HG02885 (cell line): ENCODE measurements around the gene PRKAG2.

Experiments used
- ATAC-seq: cut with Tn5 transposase; IDR thresholded peaks from one replicate; pipeline ENCODE4 v1.9.1; 2021; ENCODE audit warnings: mild to moderate bottlenecking; ENCODE audit not compliant: unreplicated experiment, poor library complexity

PRKAG2 gene

DNA sequence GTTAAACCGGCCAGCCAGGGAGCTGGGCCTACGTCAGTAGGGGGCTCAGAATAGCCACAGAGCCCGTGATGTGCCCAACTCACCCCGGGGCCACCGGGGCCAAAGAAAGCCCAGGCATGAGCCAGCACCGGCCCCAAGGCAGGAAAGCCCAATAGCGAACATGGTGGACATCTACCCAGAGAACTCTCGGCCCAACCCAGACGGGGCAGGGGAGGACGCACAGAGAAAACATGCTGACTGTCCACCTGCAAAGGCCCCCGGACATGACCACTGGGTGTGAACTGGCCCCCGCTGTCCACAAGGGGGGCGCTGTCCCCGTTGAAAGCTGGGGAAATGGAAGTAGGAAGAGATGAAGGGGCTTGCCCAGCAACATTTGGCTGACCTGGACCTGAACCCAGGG is 169.2 kb downstream of the PRKAG2 start:
- no peak for ATAC-seq

GRCh38 chr7:151707105-151707469 is 169.8 kb downstream of the PRKAG2 start:
- no peak for ATAC-seq

DNA sequence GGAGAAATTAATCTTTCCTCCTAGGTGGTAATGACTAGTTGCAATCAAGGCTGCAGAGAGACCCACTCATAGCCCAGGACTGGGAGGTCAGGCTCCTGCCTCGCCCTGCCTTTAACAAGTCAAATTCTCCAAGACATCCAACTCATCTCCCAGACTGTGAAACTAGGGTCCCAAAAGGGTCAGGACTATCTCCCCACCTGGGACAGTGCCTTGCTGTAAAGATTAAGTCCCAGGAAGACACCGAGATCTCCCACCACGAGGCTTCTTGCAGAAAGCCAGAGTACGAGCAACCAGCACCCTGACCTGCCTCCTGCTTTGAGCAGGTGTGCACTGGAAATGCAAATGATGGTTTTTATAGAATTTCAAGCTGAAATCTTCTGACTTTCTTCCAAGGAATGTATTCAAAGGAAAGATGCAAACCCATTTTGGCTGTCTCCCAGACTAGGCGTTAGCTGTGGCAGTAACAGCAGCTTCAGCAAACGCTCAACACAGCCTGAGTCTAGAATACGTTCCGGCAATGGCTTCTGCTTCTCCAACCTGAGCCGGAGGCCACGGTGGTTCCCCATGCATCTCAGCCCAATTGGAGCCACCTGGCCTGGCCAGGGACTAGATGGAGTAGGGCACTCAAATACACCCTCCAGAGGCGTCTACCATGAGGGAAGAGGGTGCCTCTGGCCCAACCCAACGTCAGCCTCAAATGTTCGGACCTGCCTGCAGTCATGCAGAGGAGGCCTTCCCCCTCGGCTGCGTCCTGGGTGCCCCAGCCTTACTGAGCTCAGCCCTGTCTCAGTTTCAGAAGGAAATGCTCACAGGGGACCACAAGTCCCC is 170.4 kb downstream of the PRKAG2 start:
- no peak for ATAC-seq

DNA sequence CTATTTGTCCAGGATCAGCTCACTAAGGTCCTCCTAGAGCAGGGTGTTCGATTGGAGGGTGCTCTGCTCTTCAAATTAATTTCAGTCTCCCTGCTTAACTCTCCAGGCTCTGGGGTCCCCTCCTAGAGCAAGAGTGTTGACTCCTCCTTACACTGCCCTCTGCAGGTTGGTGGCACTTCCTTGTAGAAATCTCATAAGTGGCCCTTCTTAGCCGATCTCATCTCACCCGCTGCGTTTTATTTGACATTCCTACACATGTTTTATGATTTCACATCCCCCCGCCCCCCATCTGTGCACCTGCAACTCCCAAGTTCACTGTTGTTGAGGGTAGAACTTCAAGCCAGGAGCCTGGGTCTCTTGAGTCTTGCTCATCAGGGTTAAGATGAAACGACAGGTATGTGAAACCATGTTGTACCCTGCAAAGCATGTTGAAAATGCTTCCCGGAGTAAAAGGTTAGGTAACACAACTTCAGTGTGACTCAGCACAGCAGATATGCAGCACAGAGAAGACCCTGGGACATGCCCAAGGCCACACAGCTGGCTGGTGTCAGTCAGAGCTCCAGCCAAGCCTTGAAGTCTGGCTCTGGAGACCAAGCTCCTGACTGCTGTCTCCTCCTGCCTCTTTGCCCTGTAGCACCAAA is 171.2 kb downstream of the PRKAG2 start:
- no peak for ATAC-seq

DNA sequence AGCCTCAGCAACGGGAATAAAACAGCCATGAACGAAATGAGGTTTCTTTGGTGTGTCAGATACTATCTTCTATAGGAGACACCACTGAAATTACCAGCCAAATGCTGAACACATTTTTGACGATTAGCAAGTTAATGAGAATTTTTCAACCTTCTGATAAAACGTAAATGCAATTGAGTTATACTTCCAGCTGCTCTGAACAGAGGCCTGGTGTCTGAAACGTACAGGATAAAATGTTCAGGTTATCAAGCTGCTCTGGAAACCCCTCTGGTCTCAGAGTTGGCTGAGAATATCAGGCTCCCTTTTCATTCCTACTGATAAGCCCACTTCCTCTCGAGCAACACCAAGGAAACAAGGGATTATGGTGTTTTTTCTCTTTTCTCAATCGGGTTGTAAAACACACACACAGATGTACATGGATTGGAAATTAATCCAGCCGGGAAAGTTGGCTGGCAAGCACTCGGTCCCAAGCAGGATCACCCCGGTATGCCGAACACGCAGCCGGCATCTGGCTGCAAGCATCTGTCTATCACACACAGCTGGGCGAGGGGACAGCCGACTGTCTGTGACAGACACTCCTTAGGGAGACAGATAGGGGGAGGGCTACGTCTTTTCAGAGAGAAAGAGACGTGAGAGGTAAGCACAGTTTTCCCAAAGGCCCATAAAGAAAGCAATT is 171.8 kb downstream of the PRKAG2 start:
- no peak for ATAC-seq

DNA sequence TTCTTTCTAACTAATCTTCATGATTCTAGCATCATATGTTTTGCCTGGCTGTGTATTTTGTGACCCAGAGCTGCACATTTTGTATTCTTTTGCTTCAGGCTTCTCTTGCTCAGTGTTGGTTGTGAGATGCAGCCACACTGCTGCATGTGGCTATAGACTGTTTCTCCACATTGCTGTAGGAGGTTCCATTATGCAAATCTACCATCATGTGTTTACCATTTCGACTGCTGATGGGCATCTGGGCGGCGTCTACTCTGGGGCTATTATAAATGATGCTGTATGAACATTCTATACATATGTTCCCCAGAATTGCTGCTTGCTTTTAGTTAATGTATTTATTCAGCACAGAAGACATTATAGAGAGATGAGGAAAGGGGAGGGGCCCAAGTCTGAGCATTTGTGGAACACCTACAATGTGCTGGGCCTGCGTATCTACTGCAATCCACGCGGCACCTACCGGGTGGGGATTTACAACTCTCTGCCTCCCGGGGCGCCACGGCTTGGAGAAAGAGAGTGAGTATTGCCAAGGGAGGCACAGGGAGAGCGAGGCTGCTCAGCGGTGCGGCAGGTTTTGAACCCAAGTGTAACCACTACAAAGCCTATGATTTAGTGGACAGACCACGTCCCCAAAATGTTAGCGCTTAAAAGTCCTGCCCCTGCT is 172.5 kb downstream of the PRKAG2 start:
- no peak for ATAC-seq

GRCh38 chr7:151702961-151703360 is 174.0 kb downstream of the PRKAG2 start:
- no peak for ATAC-seq

DNA sequence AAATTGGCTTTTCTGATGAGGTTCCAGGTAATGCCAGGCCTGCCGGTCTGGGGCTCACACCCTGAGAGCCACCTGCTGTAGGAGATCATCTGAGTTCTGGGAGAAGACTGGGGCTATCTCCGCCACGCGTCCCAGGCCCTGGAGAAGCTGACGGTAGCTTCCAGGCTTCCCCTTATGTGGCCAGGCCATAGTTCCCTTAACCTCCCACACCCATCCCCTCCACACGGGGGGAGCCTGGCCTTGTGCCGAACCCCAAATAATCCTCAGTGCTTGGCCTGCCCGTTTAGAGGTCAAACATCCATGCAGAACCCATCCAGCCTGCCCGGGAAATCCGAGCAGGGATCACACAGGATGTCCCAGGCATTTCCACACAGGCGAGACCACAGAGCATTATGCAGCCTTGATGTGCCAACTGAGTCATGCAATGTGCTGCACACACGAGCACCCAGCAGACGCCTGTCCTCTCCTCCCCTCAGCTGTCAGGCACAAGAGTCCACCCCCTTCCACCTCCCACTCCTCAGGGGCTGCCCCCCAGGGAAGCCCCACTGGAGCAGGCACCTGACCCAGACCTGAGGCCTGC is 176.2 kb downstream of the PRKAG2 start:
- no peak for ATAC-seq

GRCh38 chr7:151699928-151700319 is 177.0 kb downstream of the PRKAG2 start:
- ATAC-seq: no peak

DNA sequence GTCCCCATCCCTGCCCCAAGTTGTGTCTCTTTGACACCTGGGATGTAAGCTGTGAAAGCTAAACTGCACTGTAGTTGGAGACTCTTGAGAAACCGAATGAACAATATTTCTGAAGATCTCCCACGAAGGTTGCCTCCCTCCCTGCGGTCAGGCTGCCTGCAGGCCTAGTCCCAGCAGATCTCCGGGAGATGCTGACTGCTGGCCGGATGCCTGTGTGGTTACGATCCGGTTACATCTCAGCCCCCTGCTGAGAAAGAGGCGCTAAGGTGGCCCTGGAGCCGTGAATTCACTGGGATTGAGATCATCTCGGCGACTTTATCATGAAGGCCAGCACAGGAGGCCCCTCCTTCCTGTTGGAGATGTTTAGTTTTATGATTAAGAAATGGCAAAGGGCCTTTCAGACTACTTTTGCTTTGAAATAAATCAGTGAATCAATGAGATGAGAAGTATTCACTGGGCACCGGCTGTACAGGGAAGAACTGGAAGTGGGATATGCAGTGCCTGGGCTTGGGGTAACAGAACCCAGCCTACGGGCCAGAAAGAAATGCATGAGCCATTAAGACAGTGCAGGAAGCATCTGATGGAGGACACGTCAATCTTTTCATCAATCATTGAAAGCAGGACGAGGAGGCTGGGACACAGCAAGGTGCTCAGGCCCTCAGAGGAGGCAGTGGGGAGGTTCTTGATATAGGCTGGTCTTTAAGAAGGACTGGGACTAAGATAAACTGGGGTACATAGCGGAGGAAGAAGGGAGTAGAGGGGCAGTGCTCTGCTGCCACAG is 177.6 kb downstream of the PRKAG2 start:
- no peak for ATAC-seq

GRCh38 chr7:151697942-151698341 is 179.0 kb downstream of the PRKAG2 start:
- ATAC-seq: no peak

- ATAC-seq: no peak
Measured at GRCh38 chr7:151697515-151697895, 179.4 kb downstream of the PRKAG2 start.

GRCh38 chr7:151696721-151697514 is 180.0 kb downstream of the PRKAG2 start:
- no peak for ATAC-seq

GRCh38 chr7:151695951-151696541 is 180.9 kb downstream of the PRKAG2 start:
- no peak for ATAC-seq

DNA sequence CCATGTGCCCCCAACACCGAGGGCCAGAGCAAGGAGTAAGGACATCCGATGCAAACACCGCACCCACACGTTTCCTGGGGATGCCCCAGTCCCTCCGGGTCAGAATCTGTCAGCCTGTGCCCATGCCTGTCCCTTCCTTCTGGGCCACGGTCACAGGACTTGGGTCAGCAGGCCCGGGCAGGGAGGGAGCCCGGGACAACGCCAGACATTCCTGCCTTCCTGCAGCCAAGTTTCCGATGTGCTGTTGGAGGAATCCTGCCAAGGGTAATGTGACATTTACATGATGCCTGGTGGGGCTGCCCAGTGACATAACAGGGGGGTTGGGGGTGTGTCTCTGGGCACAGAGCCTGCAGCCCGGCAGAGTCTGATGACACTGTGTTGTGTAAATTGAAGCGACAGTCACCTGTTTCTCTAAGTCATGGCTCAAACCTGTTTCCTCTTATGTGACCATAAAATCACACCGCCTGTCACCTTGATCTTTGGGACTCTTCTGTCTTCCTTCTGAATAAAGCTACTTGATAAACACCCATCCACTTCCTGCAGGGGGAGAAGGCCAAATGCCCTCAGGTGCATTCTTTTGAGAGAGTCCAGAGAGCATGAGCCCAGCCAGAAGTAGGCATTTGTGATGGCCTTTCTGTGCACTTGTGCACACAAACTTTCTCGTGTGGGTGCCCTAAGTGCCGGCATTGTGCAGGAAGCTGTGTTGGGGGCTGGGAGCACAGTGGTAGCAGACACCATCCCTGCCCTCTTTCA is 181.9 kb downstream of the PRKAG2 start:
- ATAC-seq: no peak

DNA sequence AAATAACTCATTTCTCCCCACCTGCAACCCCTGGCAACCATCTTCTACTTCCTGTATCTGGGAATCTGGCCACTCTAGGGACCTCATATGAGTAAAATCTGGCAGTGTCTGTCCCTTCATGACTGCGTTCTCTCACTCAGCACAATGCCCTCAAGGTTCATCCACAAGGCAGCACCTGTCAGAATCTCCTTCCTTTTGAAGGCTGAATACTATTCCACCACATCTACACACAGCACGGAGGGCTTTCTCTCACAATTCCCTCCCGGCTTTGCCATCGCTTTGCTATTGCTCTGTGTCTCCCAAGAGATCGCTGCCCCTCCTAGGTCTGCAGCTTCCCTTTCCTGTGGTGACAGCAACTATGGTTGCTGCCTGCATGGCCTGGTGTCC is 182.5 kb downstream of the PRKAG2 start:
- ATAC-seq: no peak

- no peak for ATAC-seq
Measured at GRCh38 chr7:151693140-151693539, 183.8 kb downstream of the PRKAG2 start.

GRCh38 chr7:151692721-151693120 is 184.2 kb downstream of the PRKAG2 start:
- no peak for ATAC-seq
